ENCODE results near the gene MPPE1. TPM values are rescaled to one million over a fixed set of nuclear protein-coding genes. Genes with fewer than 3 reads are reported as not detected.

MPPE1 gene
- polyA plus RNA-seq, 1 donor from 2014 or later, result 36.2 TPM

DNA sequence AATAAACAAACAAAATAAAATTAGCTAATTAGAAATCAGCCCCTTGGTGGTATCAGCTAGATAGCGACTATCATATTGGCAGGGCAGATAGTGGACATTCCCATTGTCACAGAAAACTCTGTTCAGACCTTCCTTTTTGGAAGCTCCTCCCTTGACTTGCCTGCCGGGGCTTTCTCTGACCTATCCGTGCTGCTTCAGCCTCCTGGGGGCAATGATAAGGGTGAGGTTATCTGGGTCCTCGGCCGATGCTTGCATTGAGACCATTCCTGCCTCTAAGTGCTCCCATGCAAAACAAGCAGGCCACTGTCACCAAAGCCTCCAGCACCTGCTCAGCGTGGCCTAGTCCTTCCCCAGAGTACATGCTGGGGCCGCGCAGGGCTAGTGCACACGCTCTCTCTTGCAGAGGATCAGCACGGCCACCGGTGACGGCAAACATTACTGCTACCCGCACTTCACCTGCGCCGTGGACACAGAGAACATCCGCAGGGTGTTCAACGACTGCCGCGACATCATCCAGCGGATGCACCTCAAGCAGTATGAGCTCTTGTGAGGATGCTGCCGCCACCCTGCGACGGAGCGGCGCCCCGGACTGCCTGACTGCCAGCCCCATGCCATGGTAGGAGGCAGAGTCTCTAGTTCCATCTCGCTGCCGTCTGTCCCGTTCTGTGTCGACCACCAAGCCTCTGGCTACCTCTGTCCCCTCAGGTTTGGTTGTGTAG lies 27.4 kb downstream of the MPPE1 start:
- Mint-ChIP-seq H3K27me3 (no peaks in the 10 kb centered on the region), H3K27ac (no peak overlapping the region), H3K36me3 (peaks cover 9% of the 10 kb centered on the region), H3K9me3 (no peaks in the 10 kb centered on the region), H3K4me1 (peaks cover 30 to 33% (median 33%) of the 10 kb centered on the region in 3 donors), H3K4me3 (no peak overlapping the region)

- peaks cover 2% of the 10 kb centered on the region for H3K27me3 Mint-ChIP-seq
- H3K4me1 Mint-ChIP-seq, result peaks cover 10 to 14% (median 14%) of the 10 kb centered on the region in 3 donors
- no peak overlapping the region for H3K27ac Mint-ChIP-seq
- peaks cover 4% of the 10 kb centered on the region for H3K36me3 Mint-ChIP-seq
- no peak overlapping the region for H3K4me3 Mint-ChIP-seq
- H3K9me3 Mint-ChIP-seq, result no peaks in the 10 kb centered on the region
These were observed 30.5 kb downstream of the MPPE1 start for GRCh38 chr18:11877497-11878135.

GRCh38 chr18:11874676-11875075 lies 33.4 kb downstream of the MPPE1 start:
- Mint-ChIP-seq H3K27me3 (peaks cover 11% of the 10 kb centered on the region), H3K27ac (no peak overlapping the region), H3K4me3 (no peak overlapping the region), H3K9me3 (no peaks in the 10 kb centered on the region), H3K36me3 (peaks cover 4% of the 10 kb centered on the region), H3K4me1 (peaks cover 0 to 5% (median 0%) of the 10 kb centered on the region in 3 donors)

- Mint-ChIP-seq H3K36me3 (peaks cover 4% of the 10 kb centered on the region), H3K4me1 (peaks cover 0 to 5% (median 0%) of the 10 kb centered on the region in 3 donors), H3K27ac (peak overlapping the region in 2 of 3 donors; percentile 23 to 62), H3K4me3 (no peak overlapping the region), H3K27me3 (peaks cover 17% of the 10 kb centered on the region), H3K9me3 (no peaks in the 10 kb centered on the region)
These were observed 34.3 kb downstream of the MPPE1 start for GRCh38 chr18:11873670-11874340.

DNA sequence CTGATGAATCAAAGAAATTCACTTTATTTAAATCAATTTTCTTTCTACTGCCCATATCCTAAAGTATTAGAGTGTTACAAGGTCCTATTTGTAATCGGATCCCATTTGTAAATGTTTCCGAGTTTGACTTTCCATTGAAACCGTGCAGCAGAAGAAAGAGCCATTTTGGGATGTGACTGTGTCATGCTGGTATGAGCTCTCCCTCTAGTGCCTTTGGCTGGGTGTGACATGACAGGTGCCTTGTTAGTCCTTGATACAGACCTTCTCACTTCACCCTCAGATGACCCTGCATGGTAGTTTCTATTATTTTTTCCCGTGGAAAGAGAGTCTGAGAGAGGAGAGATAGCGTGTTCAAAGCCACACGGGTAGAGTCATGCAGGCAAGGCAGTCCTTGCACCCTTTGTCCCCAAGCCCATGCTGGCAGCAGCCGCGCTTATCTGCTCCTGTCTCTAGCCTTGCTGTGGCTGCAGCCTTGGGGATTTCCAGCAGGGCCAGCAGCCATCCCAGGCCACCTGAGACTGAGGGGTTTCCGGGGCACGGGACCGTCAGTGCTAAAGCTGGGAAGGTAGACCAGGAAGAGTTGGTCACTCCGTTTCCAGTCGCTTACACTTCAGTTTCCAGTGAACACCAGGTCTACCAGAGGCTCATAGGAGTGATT lies 35.5 kb downstream of the MPPE1 start:
- no peaks in the 10 kb centered on the region for H3K9me3 Mint-ChIP-seq
- H3K4me3 Mint-ChIP-seq, result peak overlapping the region in 1 of 4 donors; percentile 52
- H3K4me1 Mint-ChIP-seq, result peaks cover 0 to 8% (median 2%) of the 10 kb centered on the region in 3 donors
- peaks cover 4% of the 10 kb centered on the region for H3K36me3 Mint-ChIP-seq
- H3K27me3 Mint-ChIP-seq, result peaks cover 18% of the 10 kb centered on the region
- no peak overlapping the region for H3K27ac Mint-ChIP-seq

GRCh38 chr18:11871501-11871900 lies 36.6 kb downstream of the MPPE1 start:
- Mint-ChIP-seq H3K27me3 (peaks cover 22% of the 10 kb centered on the region), H3K36me3 (peaks cover 4% of the 10 kb centered on the region), H3K4me3 (no peak overlapping the region), H3K4me1 (peaks cover 0 to 8% (median 2%) of the 10 kb centered on the region in 3 donors), H3K27ac (no peak overlapping the region), H3K9me3 (no peaks in the 10 kb centered on the region)

DNA sequence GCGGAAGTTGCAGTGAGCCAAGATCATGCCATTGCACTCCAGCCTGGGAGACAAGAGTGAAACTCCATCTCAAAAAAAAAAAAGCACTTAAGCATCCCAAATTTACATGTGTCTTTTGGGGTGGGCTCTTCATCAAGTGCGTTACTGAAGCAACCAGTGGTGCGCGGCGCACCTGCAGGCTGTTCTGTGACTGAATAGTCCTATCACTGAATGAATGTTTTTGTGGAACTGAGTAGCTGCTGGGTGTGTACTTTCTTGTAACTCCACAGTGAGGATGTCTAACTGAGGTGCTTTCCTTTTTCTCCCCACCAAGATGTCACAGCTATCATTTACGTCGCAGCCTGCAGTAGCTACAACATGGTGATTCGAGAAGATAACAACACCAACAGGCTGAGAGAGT lies 39.9 kb downstream of the MPPE1 start:
- Mint-ChIP-seq H3K27ac (no peak overlapping the region), H3K9me3 (no peaks in the 10 kb centered on the region), H3K4me1 (peaks cover 0 to 8% (median 2%) of the 10 kb centered on the region in 3 donors), H3K36me3 (no peaks in the 10 kb centered on the region), H3K27me3 (peaks cover 22% of the 10 kb centered on the region), H3K4me3 (peak overlapping the region in 1 of 4 donors; percentile 10)

- no peaks in the 10 kb centered on the region for H3K9me3 Mint-ChIP-seq
- no peak overlapping the region for H3K4me3 Mint-ChIP-seq
- peaks cover 0 to 7% (median 2%) of the 10 kb centered on the region in 3 donors for H3K4me1 Mint-ChIP-seq
- peaks cover 16% of the 10 kb centered on the region for H3K27me3 Mint-ChIP-seq
- no peaks in the 10 kb centered on the region for H3K36me3 Mint-ChIP-seq
- H3K27ac Mint-ChIP-seq, result no peak overlapping the region
These were observed 41.4 kb downstream of the MPPE1 start for GRCh38 chr18:11866764-11867163.

DNA sequence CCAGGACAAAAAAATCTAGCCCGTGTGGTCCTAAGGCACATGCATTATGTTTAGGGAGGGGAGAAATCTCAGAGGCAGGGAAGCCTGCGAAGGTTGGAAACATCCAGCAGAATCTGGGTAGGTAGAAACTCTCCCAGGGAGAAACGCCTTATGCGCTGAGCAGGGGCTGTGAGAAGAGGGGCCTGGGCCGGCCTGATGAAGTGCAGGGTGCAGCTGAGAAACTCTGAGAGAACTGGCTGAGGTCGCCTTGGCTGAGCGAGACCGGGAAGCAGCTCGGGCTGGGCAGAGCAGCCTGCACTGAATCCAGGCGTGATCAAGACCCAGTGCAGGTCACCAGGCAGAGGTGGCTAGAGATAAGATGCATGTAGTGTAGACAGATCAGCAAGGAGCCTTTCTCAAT lies 41.8 kb downstream of the MPPE1 start:
- Mint-ChIP-seq H3K9me3 (no peaks in the 10 kb centered on the region), H3K4me3 (no peak overlapping the region), H3K27me3 (peaks cover 14% of the 10 kb centered on the region), H3K36me3 (no peaks in the 10 kb centered on the region), H3K27ac (no peak overlapping the region), H3K4me1 (peaks cover 0 to 3% (median 2%) of the 10 kb centered on the region in 3 donors)

GRCh38 chr18:11865071-11865470 lies 43.0 kb downstream of the MPPE1 start:
- Mint-ChIP-seq H3K27ac (no peak overlapping the region), H3K36me3 (no peaks in the 10 kb centered on the region), H3K4me3 (no peak overlapping the region), H3K9me3 (no peaks in the 10 kb centered on the region), H3K27me3 (peaks cover 13% of the 10 kb centered on the region), H3K4me1 (peaks cover 0 to 3% (median 2%) of the 10 kb centered on the region in 3 donors)

- H3K9me3 Mint-ChIP-seq, result no peaks in the 10 kb centered on the region
- no peaks in the 10 kb centered on the region for H3K36me3 Mint-ChIP-seq
- no peak overlapping the region for H3K27ac Mint-ChIP-seq
- peaks cover 13% of the 10 kb centered on the region for H3K27me3 Mint-ChIP-seq
- peaks cover 0 to 3% (median 2%) of the 10 kb centered on the region in 3 donors for H3K4me1 Mint-ChIP-seq
- no peak overlapping the region for H3K4me3 Mint-ChIP-seq
These were observed 43.6 kb downstream of the MPPE1 start for GRCh38 chr18:11864471-11864870.

DNA sequence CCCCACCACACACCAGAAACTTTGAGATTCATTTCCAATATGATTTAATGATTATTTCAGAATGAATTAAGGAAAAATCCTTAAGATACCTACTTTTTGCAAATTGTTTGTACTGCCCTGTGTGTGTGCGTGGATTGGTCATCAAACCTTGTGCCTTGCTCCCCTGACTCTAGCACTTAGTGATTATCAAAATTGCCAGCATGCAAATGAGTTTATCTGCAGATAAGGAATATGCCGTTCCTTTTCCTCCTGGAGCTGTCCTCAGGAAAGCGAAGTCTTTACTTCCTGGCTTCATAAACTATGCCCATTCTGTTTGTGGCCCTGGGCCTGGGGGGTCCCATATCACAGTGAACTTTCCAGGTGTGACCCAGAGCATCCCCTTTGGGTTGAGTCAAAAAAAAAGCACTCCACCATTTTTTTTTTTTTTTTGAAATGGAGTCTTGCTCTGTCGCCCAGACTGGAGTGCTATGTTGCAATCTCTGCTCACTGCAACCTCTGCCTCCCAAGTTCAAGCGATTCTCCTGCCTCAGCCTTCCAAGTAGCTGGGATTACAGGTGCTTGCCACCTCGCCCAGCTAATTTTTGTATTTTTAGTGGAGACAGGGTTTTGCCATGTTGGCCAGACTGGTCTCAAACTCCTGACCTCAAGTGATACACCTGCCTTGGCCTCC lies 45.5 kb downstream of the MPPE1 start:
- H3K27ac Mint-ChIP-seq, result peak overlapping the region in 1 of 3 donors; percentile 90
- peaks cover 6% of the 10 kb centered on the region for H3K27me3 Mint-ChIP-seq
- H3K9me3 Mint-ChIP-seq, result no peaks in the 10 kb centered on the region
- H3K4me3 Mint-ChIP-seq, result no peak overlapping the region
- H3K4me1 Mint-ChIP-seq, result peaks cover 0 to 6% (median 3%) of the 10 kb centered on the region in 3 donors
- no peaks in the 10 kb centered on the region for H3K36me3 Mint-ChIP-seq

- Mint-ChIP-seq H3K27me3 (peaks cover 2% of the 10 kb centered on the region), H3K4me1 (peaks cover 0 to 12% (median 3%) of the 10 kb centered on the region in 3 donors), H3K4me3 (peak overlapping the region in 1 of 4 donors; percentile 8), H3K27ac (no peak overlapping the region), H3K36me3 (no peaks in the 10 kb centered on the region), H3K9me3 (no peaks in the 10 kb centered on the region)
These were observed 46.4 kb downstream of the MPPE1 start for GRCh38 chr18:11861583-11862288.

Measured in IgD-negative memory B cell (primary cell).